ENCODE measurements around the gene CLEC4C.
"Not testable (repeated sequence)": the region's sequence is repeated elsewhere in the genome, so short reads cannot be mapped to it uniquely, and the experiment has no call there.

The CLEC4C gene, protein sequence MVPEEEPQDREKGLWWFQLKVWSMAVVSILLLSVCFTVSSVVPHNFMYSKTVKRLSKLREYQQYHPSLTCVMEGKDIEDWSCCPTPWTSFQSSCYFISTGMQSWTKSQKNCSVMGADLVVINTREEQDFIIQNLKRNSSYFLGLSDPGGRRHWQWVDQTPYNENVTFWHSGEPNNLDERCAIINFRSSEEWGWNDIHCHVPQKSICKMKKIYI

DNA sequence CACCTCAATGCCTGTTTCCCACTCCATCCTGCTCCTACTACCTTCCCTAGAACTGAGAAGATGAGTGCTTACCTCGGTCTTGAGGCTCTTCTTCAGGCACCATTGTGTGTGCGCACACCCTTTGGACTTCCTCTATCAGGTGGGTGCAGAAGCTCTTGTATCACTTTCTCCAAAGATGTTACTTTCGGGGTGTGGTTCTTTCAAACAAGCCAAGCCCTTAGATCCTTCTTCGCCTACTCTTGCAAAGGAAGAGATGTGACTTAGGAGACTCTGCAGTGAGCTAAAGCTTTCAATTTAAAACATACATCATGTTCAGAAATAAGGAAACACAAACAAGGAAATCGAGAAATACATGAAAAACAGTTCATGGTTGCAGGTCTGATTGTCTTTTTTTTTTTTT, at the start of gene CLEC4C:
TSS of gene CLEC4C (minus strand) at position 130 of the 400 bp plus-strand sequence. CDS start at position 103, 27 bp downstream.
- DNase-seq (ENCODE audit: low spot score), result no peak

DNA sequence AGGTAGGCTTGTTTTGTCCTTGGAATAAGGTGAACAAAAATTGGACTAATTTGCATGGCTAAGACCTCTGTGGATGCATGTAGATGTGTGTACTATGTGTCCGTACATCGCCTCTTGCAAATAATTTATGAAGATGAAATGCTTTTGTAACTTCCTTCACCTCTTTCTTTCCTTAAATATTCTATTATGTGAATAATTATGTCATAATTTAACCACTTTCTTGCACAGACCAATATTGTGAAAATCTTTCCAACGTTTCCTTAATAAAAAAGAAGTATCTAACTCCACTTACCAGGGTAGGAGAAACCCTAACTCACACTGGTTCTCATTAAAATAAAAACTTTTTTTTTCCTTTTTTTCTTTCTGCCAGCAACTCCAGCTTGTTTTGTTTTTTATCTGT, 46.0 kb upstream of the CLEC4C start:
- no peak for DNase-seq (ENCODE audit: low spot score)

DNA sequence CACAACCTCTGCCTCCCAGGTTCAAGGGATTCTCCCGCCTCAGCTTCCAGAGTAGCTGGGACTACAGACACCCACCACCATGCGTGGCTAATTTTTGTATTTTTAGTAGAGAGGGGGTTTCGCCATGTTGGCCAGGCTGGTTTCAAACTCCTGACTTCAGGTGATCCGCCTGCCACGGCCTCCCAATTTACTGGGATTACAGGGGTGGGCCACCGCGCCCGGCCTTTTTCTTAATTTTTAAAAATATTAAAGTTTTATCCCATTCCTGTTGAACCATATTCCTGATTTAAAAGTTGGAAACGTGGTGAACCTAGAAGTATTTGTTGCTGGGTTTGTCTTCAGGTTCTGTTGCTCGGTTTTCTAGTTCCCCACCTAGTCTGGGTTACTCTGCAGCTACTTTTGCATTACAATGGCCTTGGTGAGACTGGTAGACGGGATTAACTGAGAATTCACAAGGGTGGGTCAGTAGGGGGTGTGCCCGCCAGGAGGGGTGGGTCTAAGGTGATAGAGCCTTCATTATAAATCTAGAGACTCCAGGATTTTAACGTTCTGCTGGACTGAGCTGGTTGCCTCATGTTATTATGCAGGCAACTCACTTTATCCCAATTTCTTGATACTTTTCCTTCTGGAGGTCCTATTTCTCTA, 41.8 kb upstream of the CLEC4C start, which contains the start of gene NANOG:
TSS of gene NANOG (plus strand) at position 519 of the 645 bp plus-strand sequence. CDS start 213 bp downstream, outside the sequence.
- not testable (repeated sequence) for DNase-seq (ENCODE audit: low spot score)

DNA sequence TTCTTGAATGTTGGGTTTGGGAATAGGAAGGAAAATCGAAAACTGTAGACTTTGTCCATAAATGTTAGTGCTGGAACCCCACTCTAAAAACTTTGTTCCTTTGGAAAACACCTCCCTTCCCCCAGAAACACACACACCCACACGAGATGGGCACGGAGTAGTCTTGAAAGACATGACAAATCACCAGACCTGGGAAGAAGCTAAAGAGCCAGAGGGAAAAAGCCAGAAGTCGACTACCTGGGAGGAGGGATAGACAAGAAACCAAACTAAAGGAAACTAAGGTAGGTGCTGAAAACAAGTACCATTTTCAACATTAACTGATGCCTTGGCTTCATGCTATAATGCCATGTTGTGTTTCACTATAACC, 41.1 kb upstream of the CLEC4C start:
- no peak for DNase-seq (ENCODE audit: low spot score)

DNA sequence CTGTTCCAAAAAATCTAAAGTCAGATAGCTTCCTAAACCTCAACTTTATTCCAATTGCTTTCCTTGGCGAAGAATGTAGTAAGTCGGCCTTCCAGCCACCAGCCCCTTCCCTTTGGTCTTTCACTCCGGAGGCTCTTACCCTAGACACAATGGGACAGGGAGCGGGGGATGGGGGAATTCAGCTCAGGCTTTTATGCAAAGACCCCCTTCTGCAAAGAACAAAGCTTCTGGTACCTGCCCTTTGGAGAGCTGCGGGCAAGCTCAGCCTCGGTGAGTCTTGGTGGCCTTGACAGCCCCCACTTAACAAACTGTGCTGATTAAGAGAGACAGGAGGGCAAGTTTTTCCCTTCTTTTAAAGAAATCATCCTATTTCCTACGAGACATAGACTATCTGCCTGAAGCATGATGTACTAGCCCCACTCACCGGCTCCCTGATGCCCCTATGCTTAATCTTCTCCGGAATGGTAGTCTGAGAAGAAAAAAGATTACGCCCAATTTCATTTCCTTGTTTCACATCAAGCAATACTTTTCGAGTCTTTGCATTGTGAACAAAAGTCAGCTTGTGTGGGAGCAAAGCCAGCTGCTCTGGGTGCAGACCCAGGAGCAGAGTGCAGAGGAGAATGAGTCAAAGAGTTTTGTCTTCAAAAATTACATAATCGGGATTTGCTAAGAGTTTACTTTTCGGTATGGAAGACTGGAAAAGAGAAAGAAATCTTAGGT, 40.6 kb upstream of the CLEC4C start:
- DNase-seq (ENCODE audit: low spot score), result no peak

DNA sequence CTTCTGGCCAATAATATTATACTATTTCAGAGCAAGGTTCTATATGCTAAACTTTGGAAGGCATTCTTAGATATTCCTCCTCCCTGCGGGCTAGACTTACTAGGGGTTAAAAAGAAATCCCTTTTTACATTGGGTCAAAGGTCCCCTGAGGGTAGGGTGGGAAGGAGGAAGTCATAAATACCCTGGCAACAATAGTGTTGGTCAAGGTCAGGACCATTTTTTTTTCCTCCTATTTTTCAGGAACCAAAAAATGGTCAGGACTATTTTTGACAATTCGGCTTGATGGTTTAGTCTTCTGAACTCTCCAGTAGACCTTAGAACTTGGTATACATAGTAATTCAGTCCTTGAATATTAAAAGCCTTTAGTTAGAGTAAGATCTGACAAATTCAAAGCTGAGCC, 37.5 kb upstream of the CLEC4C start:
- DNase-seq (ENCODE audit: low spot score), result no peak

DNA sequence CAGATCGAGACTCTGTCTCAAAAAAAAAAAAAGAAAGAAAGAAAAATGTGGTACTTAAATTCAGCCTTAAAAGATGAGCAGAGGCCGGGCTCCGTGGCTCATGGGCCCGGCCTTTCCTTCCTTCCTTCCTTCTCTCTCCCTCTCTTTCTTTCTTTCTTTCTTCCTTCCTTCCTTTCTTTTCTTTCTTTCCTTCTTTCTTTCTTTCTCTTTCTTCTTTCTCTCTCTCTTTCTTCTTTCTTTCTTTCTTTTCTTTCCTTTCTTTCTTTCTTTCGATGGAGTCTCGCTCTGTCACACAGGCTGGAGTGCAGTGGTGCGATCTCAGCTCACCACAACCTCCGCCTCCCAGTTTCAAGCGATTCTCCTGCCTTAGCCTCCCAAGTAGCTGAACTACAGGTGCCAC, 36.3 kb upstream of the CLEC4C start:
- DNase-seq (ENCODE audit: low spot score), result not testable (repeated sequence)

DNA sequence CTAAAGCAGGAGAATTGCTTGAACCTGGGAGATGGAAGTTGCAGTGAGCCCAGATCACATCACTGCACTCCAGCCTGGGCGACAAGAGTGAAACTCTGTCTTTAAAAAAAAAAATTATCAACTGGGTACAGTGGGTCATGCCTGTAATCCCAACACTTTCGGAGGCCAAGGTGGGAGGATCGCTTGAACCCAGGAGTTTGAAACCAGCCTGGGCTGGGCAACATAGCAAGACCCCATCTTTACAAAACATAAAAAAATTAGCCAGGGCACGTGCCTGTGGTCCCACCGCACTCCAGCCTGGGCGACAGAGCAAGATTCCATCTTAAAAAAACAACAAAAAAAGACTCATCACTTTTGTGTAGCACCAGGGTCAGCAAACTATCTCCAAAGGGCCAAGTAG, 34.9 kb upstream of the CLEC4C start:
- DNase-seq (ENCODE audit: low spot score), result no peak

DNA sequence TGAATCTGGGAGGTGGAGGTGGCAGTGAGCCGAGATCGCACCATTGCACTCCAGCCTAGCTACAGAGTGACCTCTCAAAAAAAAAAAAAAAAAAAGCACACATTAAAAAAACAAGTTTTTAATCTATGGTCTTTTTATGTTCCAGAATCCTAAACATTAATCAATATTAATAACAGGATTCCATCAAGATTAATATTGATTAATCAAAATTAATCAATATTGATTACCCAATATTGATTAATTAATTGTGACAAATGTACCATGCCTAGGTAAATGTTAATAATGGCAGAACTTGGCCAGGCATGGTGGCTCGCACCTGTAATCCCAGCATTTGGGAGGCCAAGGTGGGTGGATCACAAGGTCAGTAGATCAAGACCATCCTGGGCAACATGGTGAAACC, 34.1 kb upstream of the CLEC4C start:
- DNase-seq (ENCODE audit: low spot score), result no peak

DNA sequence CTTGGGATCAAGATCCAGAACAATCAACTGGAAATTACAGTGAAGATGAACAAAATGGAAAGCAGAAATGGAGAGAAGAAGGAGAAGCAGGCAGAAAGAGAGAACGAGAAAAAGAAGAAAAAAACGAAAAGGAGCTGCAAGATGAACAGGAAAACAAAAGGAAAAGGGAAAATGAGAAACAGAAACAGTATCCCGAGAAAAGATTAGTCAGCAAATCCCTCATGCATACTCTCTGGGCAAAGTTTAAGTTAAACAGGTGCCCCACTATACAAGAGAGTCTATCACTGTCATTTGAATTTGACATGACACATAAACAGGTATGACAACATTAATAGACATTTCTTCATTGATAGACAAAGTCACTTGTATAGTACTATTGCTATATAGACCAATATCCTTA, 22.8 kb upstream of the CLEC4C start:
- no peak for DNase-seq (ENCODE audit: low spot score)

DNA sequence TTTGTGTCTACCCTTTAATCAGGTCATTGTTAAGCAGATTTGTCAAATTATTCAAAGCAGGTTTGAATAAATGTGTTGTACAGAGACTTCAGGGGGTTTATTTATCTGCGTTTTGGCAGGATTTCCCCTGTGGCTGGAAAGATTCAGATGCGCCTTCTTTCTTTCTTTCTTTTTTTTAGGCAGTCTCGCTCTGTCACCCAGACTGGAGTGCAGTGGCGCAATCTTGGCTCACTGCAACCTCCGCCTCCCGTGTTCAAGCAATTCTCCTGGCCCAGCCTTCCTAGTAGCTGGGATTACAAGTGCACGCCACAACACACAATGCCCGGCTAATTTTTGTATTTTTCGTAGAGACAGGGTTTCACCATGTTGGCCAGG, 11.6 kb upstream of the CLEC4C start:
- no peak for DNase-seq (ENCODE audit: low spot score)

DNA sequence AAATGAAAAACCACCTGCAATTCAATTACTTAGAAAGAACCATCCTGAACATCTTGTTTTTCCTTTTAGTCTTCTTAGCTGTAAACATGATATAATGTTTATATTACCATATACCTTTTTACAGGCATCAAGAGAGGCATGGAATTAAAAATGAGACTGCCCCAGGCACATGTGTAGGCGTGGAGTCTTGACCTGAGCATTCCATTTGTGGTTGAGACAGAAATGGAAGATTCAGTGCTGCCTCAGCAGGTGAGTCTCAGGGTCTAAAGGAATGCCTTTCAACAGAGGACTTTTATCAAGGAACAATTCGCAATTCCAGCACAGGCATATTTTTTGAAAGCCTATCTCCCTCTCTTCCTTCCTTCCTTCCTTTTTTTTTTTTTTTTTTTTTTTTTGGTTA, 9.8 kb upstream of the CLEC4C start:
- DNase-seq (ENCODE audit: low spot score), result peak; percentile 37

DNA sequence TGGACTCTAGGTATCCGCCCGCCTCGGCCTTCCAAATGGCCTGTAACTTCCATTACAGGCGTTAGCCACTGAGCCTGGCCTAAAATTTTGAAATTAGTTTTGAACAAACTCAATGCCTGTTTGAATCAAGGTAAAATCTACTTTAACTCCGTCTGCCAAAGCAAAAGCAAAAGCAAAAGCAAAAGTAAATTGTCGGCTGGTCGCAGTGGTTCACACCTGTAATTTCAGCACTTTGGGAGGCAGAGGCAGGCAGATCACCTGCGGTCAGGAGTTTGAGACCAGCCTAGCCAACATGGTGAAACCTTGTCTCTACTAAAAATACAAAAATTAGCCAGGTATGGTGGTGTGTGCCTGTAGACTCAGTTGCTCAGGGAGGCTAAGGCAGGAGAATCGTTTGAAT, 8.5 kb upstream of the CLEC4C start:
- not testable (repeated sequence) for DNase-seq (ENCODE audit: low spot score)

DNA sequence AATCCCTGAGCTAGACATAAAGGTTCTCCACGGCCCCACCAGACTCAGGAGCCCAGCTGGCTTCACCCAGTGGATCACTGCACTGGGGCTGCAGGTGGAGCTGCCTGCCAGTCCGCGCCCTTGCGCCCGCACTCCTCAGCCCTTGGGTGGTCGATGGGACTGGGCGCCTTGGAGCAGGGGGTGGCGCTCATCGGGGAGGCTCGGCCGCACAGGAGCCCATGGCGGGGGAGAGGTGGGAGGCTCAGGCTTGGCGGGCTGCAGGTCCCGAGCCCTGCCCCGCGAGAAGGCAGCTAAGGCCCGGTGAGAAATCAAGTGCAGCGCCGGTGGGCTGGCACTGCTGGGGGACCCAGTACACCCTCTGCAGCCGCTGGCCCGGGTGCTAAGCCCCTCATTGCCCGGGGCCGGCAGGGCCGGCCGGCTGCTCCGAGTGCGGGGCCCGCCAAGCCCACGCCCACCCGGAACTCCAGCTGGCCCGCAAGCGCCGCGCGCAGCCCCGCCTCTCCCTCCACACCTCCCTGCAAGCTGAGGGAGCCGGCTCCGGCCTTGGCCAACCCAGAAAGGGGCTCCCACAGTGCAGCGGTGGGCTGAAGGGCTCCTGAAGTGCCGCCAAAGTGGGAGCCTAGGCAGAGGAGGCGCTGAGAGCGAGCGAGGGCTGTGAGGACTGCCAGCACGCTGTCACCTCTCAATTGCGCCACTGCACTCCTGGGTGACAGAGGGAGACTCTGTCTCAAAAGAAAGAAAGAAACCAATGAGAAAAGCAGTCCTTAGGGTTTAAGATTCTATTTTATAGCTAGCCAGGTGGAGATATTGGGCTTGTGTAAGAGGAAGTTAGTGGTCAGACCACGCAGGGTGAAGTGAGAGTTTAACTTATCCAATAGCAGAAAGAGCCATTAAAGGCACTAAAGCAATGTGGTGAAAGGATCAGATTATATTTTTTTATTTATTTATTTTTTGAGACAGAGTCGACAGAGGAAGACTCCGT, 5.1 kb upstream of the CLEC4C start:
- not testable (repeated sequence) for DNase-seq (ENCODE audit: low spot score)

DNA sequence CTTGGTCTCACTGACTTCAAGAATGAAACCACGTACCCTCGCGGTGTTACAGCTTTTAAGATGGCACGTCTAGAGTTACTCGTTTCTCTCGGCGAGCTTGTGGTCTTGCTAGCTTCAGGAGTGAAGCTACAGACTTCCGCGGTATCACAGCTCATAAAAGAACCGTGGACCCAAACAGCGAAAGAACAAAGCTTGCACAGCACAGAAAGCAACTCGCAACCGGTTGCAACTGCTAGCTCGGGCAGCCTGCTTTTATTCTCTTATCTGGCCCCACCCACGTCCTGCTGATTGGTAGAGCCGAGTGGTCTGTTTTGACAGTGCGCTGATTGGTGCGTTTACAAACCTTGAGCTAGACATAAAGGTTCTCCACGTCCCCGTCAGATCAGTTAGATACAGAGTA, 4.2 kb upstream of the CLEC4C start:
- DNase-seq (ENCODE audit: low spot score), result no peak

DNA sequence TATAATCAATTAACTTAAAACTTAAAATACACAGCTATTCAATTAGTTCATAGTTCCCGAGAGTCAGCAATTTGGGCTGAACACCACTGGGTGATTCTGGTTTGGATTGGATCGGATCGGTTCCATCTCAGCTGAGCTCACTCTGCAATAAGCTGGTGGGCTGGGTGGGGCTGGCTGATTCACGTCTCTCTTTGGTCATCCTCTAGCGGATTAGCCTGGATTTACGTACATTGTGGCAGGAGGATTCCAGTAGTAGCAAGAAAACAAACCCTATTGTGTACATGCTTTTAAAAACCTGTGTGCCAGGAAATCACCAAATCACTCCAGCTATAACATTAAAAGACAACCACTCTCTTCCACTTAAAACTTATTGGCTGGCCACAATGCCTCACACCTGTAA, 3.2 kb upstream of the CLEC4C start:
- no peak for DNase-seq (ENCODE audit: low spot score)

DNA sequence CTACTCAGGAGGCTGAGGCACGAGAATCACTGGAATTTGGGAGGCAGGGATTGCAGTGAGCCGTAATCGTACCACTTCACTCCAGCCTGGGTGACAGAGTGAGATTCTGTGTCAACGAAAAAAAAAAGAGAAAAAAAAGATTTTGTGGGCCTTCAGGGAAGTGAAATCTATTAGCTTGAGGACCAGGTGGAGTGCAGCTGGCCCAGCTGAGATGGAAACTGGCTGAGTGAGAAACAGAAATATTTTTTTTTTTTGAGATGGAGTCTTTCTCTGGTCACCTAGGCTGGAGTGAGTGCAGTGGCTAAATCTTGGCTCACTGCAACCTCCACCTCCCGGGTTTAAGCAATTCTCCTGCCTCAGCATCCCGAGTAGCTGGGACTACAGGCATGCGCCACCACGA, 2.3 kb upstream of the CLEC4C start:
- DNase-seq (ENCODE audit: low spot score), result no peak

DNA sequence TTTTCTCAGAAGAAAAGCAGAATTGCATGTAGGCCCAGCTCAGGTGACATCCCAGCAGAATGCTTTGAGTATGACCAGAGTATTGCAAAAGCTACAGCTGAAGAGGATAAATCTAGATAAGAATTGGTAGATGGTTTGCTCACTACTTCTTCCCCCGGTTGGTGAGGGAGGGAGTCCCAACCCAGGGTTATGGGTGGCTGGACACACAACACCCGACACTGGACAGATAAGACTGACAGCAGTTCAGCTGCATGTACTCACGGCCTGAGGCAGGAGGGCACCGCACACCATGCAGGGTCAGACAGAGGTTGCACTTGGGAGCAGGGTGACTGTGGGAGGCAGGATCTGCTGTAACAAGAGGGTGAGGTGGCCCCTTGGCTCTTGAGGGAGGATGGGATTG, 1.7 kb upstream of the CLEC4C start:
- DNase-seq (ENCODE audit: low spot score), result no peak

DNA sequence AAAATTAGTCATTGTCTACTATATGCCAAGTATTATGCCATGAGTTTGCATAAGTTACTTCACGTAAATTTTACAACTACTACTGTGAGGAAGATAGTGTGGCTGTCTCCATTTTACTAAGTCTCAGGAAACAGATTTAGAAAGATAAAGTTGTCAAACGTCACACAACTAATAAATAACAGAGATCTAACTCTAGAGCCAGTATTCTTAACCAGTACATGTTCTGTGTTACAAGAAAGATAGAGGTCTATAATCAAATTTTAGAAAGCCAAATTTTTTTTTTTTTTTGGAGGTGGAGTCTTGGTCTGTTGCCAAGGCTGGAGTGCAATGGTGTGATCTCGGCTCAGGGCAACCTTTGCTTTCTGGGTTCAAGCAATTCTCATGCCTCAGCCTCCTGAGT, 14.2 kb downstream of the CLEC4C start:
- DNase-seq (ENCODE audit: low spot score), result no peak

DNA sequence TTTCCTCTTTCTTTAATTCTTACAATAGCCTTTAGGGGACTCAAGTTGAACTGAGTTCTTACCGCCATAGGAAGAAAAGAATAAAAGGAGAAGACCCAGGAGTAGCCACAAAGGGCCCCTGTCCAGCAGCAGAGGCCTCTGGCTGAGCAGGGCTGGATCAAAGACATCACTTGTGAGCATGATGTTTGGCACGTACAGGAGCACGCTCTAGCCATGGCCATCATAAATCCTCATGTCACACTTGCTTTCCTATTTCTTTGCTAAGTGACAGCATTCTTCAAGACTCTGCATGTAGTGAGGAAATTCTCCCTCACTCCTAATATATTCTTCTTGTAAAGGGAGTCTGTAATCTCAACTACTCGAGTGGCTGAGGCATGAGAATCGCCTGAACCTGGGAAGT, 15.7 kb downstream of the CLEC4C start:
- DNase-seq (ENCODE audit: low spot score), result no peak

DNA sequence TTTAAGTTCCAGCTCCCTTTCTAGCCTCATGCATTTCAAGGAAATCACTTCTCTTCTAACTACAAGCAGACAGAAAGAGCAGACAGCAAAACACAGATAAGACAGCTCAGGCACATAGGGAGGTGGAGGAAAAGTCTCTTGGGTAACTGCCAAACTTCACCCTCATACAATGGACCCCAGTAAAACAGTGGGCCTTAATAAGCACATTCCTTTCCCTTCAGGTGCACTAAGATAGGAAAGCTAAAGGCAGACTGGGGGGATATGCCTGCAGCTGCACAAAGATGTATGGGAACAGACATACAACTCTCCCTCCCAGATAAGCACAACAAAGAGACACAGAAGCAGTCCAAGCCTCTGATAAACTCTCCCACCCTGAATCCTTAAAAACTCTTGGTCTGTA, 16.2 kb downstream of the CLEC4C start:
- DNase-seq (ENCODE audit: low spot score), result not testable (repeated sequence)

DNA sequence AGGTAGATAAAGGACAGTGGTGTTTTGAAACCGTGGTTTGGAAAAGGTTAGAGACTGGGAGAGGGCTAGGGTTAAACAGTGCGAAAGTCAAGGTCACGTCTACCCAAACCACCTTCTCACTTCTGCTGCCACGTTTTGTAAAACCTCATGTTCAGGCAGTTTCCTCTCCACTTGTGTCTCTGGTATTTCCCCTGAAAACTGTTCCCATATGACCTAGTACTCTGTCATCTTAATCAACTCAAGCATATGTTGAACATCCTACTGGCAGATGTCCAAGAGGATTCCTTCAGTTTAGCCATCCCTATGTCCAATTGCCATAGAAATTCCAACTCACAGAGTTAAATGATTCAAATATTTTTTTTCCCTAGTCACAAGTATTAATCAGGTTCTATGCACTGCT, 17.4 kb downstream of the CLEC4C start:
- no peak for DNase-seq (ENCODE audit: low spot score)

All from SW480 (cell line).